Measurements from ENCODE around the gene CUL2. TPM values are rescaled to one million over a fixed set of nuclear protein-coding genes. Genes with fewer than 3 reads are reported as not detected.
A peak's percentile ranks its signal among the peaks of the same experiment; 100 is the strongest.

CUL2 gene
- total and polyA plus RNA-seq, 8 donors: 3.6 to 20.0 (median 12.8) TPM

DNA sequence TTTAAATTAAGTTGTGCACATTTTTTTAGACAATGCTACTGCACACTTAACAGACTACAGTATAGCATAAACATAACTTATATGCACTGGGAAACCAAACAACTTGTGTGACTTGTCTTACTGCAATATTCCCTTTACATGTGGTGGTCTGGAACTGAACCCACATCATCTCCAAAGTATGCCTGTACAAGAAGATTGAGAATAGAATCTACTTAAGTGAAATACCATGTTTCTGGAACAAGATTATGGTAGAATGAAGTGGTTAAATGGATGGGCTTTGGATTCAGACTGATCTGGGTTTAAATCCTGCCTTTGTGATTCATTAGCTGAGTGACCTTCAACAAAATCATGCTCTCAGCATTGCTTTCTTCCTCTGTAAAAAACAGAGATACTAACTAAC, 30.7 kb downstream of the CUL2 start:
- Histone ChIP-seq H3K27me3 (no peaks in the 10 kb centered on the region), H3K4me3 (no peak overlapping the region), H3K4me1 (no peaks in the 10 kb centered on the region), H3K36me3 (peaks cover 0 to 8% (median 0%) of the 10 kb centered on the region in 3 donors), H3K9me3 (no peaks in the 10 kb centered on the region), H3K27ac (no peak overlapping the region)
- no peak for ATAC-seq
- FAIRE-seq: no peak
- TF ChIP-seq, protein P1, sequence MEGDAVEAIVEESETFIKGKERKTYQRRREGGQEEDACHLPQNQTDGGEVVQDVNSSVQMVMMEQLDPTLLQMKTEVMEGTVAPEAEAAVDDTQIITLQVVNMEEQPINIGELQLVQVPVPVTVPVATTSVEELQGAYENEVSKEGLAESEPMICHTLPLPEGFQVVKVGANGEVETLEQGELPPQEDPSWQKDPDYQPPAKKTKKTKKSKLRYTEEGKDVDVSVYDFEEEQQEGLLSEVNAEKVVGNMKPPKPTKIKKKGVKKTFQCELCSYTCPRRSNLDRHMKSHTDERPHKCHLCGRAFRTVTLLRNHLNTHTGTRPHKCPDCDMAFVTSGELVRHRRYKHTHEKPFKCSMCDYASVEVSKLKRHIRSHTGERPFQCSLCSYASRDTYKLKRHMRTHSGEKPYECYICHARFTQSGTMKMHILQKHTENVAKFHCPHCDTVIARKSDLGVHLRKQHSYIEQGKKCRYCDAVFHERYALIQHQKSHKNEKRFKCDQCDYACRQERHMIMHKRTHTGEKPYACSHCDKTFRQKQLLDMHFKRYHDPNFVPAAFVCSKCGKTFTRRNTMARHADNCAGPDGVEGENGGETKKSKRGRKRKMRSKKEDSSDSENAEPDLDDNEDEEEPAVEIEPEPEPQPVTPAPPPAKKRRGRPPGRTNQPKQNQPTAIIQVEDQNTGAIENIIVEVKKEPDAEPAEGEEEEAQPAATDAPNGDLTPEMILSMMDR (IDR thresholded peaks at IDR 0.05): no peak
- DNase-seq: no peak
- intact Hi-C loops (cut with DNase I): no loop called here

DNA sequence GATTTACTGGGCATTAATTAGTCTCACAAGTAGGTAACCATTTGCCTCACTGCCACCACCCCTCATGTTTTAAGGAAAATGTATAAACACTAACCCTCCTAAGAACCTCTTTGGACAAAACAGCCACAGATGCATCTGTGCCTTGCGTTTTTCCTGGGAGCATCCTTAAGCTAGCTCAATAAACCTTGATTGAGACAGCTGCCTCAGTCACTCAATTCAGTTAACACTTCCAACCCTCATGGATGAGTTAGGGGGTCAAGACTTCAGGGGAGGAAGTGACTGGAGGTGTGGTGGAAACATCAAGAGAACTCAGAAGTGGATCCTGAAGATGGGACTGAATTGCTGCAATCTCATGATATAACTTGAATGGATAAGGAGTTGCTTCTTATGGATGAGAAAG, 31.5 kb downstream of the CUL2 start:
- Histone ChIP-seq H3K4me1 (no peaks in the 10 kb centered on the region), H3K9me3 (no peaks in the 10 kb centered on the region), H3K4me3 (no peak overlapping the region), H3K27me3 (no peaks in the 10 kb centered on the region), H3K36me3 (peaks cover 0 to 13% (median 0%) of the 10 kb centered on the region in 3 donors), H3K27ac (no peak overlapping the region)
- ATAC-seq (no peak), DNase-seq (no peak), FAIRE-seq (no peak)
- intact Hi-C loops (cut with DNase I): no loop called here
- 84 to 88% methylated on average over 1 of the region's 1 CpG for whole genome bisulfite sequencing, 2 donors
- TF ChIP-seq, protein P1 (IDR thresholded peaks at IDR 0.05): no peak

DNA sequence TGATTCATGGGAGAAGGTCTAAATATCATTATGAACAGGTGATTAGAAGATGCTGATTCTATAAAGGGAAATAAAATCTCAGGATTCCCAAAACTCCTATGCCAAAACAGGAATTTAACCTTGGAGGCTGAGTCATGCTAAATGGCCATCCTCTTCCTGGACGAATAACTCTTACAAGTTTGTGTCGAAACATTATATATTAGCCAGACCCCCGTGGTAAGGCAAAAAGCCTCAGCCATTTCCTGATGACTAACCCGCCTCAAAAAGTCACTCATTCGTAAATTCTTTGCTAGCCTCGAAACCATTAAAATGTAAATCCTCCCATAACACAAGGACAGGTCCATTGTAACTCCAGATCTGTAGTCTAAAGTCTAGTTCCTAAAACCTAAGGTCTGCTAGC, 32.0 kb downstream of the CUL2 start:
- Histone ChIP-seq H3K27me3 (no peaks in the 10 kb centered on the region), H3K4me1 (no peaks in the 10 kb centered on the region), H3K4me3 (no peak overlapping the region), H3K36me3 (peaks cover 0 to 13% (median 0%) of the 10 kb centered on the region in 3 donors), H3K27ac (no peak overlapping the region), H3K9me3 (no peaks in the 10 kb centered on the region)
- no peak for FAIRE-seq
- intact Hi-C loops (cut with DNase I): no loop called here
- DNase-seq: no peak
- TF ChIP-seq, protein P1 (IDR thresholded peaks at IDR 0.05): no peak
- 77 to 80% methylated on average over 6 of the region's 6 CpGs for WGBS, 2 donors
- peak in 1 of 4 donors; percentile 11 for ATAC-seq

GRCh38 chr10:35056686-35057085, 33.5 kb downstream of the CUL2 start:
- Histone ChIP-seq H3K27me3 (no peaks in the 10 kb centered on the region), H3K4me1 (no peaks in the 10 kb centered on the region), H3K27ac (no peak overlapping the region), H3K36me3 (peaks cover 0 to 13% (median 0%) of the 10 kb centered on the region in 3 donors), H3K9me3 (no peaks in the 10 kb centered on the region), H3K4me3 (no peak overlapping the region)
- TF ChIP-seq, protein P1 (IDR thresholded peaks at IDR 0.05): no peak
- no peak for DNase-seq
- WGBS, 2 donors: 88 to 94% methylated on average over 5 of the region's 5 CpGs
- no peak for ATAC-seq
- intact Hi-C loops (cut with DNase I): no loop called here
- no peak for FAIRE-seq

DNA sequence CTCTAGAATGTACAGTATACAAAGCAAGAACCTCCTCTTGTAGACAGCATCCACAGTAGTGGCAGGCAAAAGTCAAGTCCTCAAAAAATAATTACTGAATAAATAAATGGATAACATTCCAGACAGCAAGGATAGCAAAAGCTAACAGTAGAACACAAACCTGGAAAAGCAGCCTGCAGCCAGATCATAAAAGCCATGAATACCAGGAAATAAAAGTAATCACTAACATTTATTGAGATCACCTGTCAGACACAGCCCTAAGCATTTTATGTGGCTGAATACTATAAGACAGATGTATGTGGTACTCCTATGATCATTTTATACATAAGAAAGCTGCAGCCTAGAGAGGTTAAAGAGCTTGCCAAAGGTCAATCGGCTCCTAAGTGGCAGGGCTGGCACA, 34.0 kb downstream of the CUL2 start:
- H3K4me1 ChIP-seq: no peaks in the 10 kb centered on the region
- no peaks in the 10 kb centered on the region for H3K27me3 ChIP-seq
- TF ChIP-seq, protein P1 (IDR thresholded peaks at IDR 0.05): no peak
- H3K9me3 ChIP-seq: no peaks in the 10 kb centered on the region
- H3K4me3 ChIP-seq: no peak overlapping the region
- peaks cover 0 to 13% (median 0%) of the 10 kb centered on the region in 3 donors for H3K36me3 ChIP-seq
- no peak for DNase-seq
- ATAC-seq: peak in 1 of 4 donors; percentile 45
- WGBS, 2 donors: 42 to 43% methylated on average over 1 of the region's 1 CpG
- FAIRE-seq: no peak
- intact Hi-C loops (cut with DNase I): no loop called here
- no peak overlapping the region for H3K27ac ChIP-seq
